NCI-H1436 (cell line): ENCODE results near the gene CRELD2.

ENCODE experiments used
- DNase-seq: peaks from one replicate; lab custom pipeline; 2025; lab: John Stamatoyannopoulos, UW

Gene CRELD2

GRCh38 chr22:49956914-49957825 is 38.7 kb downstream of the CRELD2 start:
- DNase-seq = no peak

- DNase-seq = no peak
These were observed 39.5 kb downstream of the CRELD2 start for GRCh38 chr22:49957826-49958365.

- DNase-seq = no peak
These were observed 40.0 kb downstream of the CRELD2 start for GRCh38 chr22:49958366-49958921.

DNA sequence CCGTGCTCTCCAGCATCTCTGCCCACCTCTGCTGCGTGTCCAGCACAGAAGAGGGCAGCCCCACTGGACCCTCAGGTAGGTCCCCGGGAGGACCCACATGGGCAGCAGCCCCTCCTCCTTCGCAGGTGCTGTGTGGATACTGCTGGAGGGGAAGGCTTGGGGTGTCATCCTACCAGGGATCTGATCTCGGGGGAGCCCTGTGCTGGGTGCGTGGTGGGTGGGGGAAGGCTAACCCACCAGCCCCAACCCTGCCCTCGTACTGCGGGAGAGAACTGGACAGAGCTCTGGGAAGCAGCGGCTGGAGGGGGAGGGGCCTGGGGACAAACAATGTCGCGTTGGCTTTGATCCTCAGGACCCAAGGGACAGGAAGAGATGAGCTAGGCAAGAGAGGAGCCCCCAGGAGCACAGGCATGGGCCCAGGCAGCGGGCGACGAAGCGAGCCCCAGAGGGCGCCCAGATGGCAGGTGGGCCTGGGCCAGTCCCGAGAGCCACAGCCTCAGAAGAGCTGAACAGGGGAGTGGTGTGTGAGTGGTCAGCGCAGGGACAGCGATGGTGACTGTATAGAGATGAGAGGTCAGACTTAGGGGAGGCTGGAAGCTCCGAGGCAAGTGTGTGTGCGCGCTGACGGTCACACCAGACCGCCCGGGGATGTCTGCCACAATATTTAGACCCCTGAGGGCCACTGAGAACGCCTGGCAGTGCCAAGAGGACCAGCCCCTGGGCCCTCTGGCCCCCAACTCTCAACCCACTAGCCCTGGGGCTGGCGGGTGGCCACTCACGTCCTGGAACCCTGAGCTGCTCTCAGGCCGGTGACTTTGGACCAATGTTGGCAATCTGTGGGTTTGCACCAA is 40.7 kb downstream of the CRELD2 start:
- DNase-seq = no peak

GRCh38 chr22:49959782-49960158 is 41.3 kb downstream of the CRELD2 start:
- no peak for DNase-seq

DNA sequence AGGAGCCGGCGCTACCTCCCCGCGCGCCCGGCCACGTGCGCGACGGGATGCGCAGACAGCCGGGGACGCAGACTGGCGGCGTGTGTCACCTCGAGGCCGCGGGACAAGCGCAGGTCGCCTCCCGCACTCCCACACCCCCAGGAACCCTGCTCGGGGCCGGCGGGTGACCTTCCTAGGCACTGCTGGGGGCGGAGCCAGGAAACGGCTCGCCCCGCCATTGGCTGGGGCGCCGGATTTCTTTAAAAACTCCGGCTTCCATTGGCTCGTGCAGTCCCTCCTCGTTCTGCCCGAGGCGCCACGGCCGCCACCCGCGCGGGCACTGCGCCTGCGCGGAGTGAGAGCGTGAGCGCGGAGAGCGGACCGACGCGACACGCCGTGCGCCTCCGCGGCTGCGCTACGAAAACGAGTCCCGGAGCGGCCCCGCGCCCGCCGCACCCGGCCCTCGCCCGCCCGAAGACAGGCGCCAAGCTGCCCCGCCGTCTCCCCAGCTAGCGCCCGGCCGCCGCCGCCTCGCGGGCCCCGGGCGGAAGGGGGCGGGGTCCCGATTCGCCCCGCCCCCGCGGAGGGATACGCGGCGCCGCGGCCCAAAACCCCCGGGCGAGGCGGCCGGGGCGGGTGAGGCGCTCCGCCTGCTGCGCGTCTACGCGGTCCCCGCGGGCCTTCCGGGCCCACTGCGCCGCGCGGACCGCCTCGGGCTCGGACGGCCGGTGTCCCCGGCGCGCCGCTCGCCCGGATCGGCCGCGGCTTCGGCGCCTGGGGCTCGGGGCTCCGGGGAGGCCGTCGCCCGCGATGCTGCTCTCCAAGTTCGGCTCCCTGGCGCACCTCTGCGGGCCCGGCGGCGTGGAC is 41.9 kb downstream of the CRELD2 start, which contains the start of gene PIM3:
Gene PIM3 (plus strand): TSS at position 614 of the 846 bp plus-strand sequence. CDS start 176 bp downstream, at position 790.
- peak; percentile 94 for DNase-seq

DNA sequence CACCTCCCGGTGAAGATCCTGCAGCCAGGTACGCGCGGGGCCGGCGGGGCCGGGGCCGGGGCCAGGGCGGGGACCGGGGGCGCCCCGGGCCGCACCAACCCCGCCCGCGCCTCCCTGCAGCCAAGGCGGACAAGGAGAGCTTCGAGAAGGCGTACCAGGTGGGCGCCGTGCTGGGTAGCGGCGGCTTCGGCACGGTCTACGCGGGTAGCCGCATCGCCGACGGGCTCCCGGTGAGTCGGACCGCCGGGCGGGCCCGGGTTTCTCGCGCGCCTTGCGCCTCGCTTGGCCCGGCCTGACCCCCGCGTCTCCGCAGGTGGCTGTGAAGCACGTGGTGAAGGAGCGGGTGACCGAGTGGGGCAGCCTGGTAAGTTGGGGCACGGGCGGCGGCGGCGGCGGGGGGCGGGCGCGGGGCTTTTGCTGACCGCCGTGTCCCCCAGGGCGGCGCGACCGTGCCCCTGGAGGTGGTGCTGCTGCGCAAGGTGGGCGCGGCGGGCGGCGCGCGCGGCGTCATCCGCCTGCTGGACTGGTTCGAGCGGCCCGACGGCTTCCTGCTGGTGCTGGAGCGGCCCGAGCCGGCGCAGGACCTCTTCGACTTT is 42.7 kb downstream of the CRELD2 start:
- no peak for DNase-seq

DNA sequence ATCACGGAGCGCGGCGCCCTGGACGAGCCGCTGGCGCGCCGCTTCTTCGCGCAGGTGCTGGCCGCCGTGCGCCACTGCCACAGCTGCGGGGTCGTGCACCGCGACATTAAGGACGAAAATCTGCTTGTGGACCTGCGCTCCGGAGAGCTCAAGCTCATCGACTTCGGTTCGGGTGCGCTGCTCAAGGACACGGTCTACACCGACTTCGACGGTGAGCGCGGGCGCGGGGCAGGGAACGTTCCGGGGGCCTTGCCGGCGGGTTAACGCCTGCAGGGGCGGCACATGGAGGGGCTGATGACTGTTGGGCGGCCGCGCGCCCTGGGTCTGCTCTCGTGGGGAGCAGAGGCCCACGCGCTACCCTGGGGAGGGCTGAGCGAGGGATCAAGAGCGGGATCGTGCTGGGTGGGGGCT is 43.2 kb downstream of the CRELD2 start:
- DNase-seq = no peak

DNA sequence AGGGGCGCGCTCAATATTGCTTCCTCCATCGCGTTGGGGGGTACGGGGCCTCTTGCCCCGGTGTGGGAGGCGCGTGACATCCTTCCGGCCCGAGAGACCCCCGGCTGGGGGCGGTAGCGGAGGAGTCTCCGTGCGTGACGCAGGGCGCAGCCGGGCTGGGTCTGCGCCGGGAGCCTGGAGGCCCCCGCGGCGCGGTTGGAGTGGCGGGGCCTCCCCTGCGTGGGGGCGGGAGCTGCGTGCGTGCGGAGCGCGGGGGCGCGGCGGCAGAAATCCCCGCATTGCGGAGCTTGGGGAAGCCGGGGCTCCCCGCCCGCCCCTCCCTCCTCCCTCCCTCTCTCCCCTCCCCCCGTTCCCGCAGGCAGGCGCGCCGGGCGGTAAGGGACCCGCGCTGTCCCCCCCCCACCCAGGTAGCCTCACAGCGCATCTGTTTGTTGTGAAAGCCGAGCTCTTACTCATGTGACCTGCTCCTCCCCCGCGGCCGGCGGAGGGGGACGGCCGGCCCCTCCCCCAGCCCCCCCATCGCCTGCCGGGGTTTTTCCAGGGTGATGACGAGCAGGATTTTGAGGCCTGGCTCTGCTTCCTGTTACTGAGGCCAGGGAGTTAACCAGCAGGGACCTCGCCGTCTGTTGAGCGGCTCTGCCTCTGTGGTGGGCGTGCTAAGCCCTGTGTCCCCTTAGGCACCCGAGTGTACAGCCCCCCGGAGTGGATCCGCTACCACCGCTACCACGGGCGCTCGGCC is 43.7 kb downstream of the CRELD2 start:
- peak; percentile 57 for DNase-seq

- no peak for DNase-seq
These were observed 44.6 kb downstream of the CRELD2 start for GRCh38 chr22:49962751-49963646.

DNA sequence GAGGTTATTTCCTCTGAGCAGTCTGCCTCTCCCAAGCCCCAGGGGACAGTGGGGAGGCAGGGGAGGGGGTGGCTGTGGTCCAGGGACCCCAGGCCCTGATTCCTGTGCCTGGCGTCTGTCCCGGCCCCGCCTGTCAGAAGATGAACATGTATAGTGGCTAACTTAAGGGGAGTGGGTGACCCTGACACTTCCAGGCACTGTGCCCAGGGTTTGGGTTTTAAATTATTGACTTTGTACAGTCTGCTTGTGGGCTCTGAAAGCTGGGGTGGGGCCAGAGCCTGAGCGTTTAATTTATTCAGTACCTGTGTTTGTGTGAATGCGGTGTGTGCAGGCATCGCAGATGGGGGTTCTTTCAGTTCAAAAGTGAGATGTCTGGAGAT is 45.2 kb downstream of the CRELD2 start:
- DNase-seq = no peak

- DNase-seq = no peak
These were observed 46.0 kb downstream of the CRELD2 start for GRCh38 chr22:49964136-49965090.

DNA sequence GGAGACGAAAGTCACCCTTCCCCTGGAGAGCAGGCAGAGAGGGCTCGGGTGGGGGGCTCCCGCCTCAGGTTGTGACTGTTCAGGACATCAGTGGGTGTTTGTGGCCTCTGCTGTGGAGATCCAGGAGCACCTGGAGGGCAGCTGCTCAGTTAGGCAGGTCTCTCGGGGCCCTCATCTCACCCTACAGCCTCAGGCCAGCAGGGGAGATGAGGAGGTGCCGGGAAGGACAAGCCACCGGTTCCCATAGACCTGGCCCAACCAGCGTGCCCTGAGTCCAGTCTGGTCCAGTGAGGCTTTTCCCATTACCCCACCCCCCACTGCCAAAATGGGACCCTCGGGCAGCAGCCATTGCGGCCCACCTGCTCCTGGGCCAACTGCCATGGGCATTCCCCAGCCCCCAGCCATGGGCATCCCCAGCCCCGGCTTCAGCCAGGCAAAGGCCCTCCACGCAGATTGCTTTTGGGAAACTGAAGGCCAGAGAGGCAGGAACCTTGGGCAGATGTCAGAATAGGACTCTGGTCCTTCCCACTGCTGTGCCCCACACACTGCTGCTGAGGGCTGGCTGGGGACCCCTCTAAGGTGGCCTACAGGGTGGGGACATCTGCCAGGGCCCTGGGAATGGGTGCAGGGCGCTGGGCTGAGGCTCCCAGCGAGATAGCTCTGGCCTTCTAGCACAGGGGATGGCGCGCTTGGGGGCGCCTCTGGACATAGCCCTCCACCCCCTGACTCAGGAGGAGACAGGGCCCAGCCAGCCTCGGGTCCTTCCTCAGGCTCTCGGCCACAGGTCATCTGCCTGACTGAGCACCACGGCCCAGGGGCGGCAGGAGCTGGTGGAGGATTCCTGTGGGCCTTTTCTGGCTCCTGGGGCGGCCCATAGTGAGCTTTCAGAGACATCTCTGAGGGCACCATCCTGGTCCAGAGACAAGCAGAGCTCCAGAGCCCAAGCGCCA is 46.9 kb downstream of the CRELD2 start:
- no peak for DNase-seq

- no peak for DNase-seq
These were observed 47.8 kb downstream of the CRELD2 start for GRCh38 chr22:49966041-49966773.

DNA sequence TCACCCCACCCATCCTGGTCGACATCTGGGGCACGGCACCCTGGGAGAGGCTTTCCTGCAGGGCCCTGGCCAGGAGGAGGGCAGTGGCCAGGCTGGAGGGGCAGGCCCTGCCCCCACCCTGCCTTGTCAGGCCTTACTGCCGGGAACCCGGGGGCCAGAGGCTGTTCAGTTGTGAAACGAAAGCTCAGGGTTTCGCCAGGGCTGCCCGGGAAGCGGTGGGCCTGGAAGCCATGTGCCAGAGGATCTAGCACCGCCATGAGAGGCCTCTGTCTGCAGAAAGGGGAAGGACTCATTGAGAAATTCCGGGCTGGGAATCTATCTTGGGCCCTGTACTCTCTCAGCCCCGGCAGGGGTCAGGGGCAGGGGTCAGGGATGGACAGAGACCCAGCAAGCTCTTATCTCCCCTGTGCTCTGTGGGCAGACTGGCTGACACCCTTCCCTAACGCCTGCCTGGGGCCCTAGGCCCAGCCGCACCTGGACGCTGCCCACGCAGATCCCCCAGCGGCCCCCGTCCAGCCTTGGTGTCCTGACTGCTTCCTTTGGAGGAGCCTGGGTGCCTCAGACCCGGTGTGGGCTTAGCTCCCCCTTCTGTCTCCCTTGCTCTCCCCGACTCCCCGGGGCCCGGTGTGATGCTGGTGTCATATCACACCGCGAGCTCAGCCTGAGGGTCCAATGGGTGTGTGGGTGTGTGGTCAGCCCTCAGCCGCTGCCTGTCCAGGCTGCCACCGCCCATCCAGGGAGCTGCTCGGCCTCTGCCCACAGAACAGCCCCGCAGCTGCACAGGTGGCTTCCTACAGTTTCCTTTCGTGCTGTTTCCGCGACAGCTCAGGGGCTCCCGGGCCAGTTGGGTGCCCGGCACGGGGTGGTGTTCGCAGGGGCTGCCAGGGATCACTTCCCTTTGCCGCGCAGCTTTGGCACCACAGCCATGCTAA is 48.6 kb downstream of the CRELD2 start:
- no peak for DNase-seq
